Ascending aorta (tissue), 2 donors: ENCODE data around the gene ZRANB3. TPM values are rescaled to one million over a fixed set of nuclear protein-coding genes. Genes with fewer than 3 reads are reported as not detected.

Experiments used
- DNase-seq, 2 donors: peaks; one replicate each; pipeline ENCODE4 v3.0.0-alpha.2; 2019; ENCODE audit warnings: low spot score in 2 of 2
- H3K27ac ChIP-seq, 2 donors: fragments of 200-600 bp; sonication (generic); one replicate each; pipeline ENCODE4 v1.5.1; 2016 to 2017; ENCODE audit warnings: mild to moderate bottlenecking in 1 of 2
- H3K27me3 ChIP-seq: fragments of 200-600 bp; sonication (generic); one replicate; pipeline ENCODE4 v1.5.1; 2017
- H3K36me3 ChIP-seq, 2 donors: fragments of 200-600 bp; sonication (generic); one replicate each; pipeline ENCODE4 v1.5.1; 2016
- H3K4me1 ChIP-seq, 2 donors: fragments of 200-600 bp; sonication (generic); one replicate each; pipeline ENCODE4 v1.5.1; 2016 to 2017; ENCODE audit warnings: mild to moderate bottlenecking in 1 of 2
- H3K4me3 ChIP-seq, 2 donors: fragments of 200-600 bp; sonication (generic); one replicate each; pipeline ENCODE4 v1.5.1; 2016 to 2017; ENCODE audit warnings: mild to moderate bottlenecking in 1 of 2
- H3K9me3 ChIP-seq, 2 donors: fragments of 200-600 bp; sonication (generic); one replicate each; pipeline ENCODE4 v1.5.1; 2016
- CTCF ChIP-seq, 3 experiments: fragments of 200-600 bp in 2 of 3; fragments of 450-650 bp in 1 of 3; sonication (generic) in 2 of 3; IDR thresholded peaks; one replicate each; pipeline ENCODE4 v1.5.1; 2016 to 2019; ENCODE audit warnings: antibody characterized with exemption in 3 of 3, mild to moderate bottlenecking in 1 of 3, moderate library complexity in 1 of 3
- intact Hi-C: fragments of 100-400 bp; cut with DNase I; formaldehyde crosslinking; loops from one replicate; pipeline ENCODE4 v1.15.1; 2023
- total RNA-seq: library from RNA; depleted of rRNA; stranded (reverse); fragments of >200 nt; gene quantifications from one replicate; pipeline ENCODE4 v1.1.0, GENCODE V29; 2016

ZRANB3 gene
- total RNA-seq, 1 donor from 2014 or later = 2.3 TPM

- no peak for TF ChIP-seq CTCF (IDR thresholded peaks at IDR 0.05)
- no peaks in the 10 kb centered on the region for H3K4me1 ChIP-seq
- H3K27ac ChIP-seq = no peak overlapping the region
- intact Hi-C loops = no loop called here
- no peaks in the 10 kb centered on the region for H3K36me3 ChIP-seq
- H3K27me3 ChIP-seq = no peaks in the 10 kb centered on the region
- peaks cover 0 to 14% of the 10 kb centered on the region in 2 donors for H3K9me3 ChIP-seq
- no peak overlapping the region for H3K4me3 ChIP-seq
- DNase-seq = no peak
Measured at GRCh38 chr2:135320465-135321355, 210.3 kb downstream of the ZRANB3 start.

- TF ChIP-seq CTCF (IDR thresholded peaks at IDR 0.05) = no peak
- Histone ChIP-seq H3K9me3 (peaks cover 0 to 8% of the 10 kb centered on the region in 2 donors), H3K4me1 (no peaks in the 10 kb centered on the region), H3K36me3 (no peaks in the 10 kb centered on the region), H3K27me3 (no peaks in the 10 kb centered on the region), H3K27ac (no peak overlapping the region), H3K4me3 (no peak overlapping the region)
- no peak for DNase-seq
- intact Hi-C loops = no loop called here
Measured at GRCh38 chr2:135318808-135319207, 212.2 kb downstream of the ZRANB3 start.

GRCh38 chr2:135317375-135317774 is 213.6 kb downstream of the ZRANB3 start:
- H3K27ac ChIP-seq = no peak overlapping the region
- intact Hi-C loops = no loop called here
- H3K27me3 ChIP-seq = no peaks in the 10 kb centered on the region
- H3K4me1 ChIP-seq = no peaks in the 10 kb centered on the region
- DNase-seq = no peak
- TF ChIP-seq CTCF (IDR thresholded peaks at IDR 0.05) = no peak
- H3K9me3 ChIP-seq = peaks cover 0 to 2% of the 10 kb centered on the region in 2 donors
- H3K4me3 ChIP-seq = no peak overlapping the region
- peaks cover 0 to 8% of the 10 kb centered on the region in 2 donors for H3K36me3 ChIP-seq

- DNase-seq = no peak
- Histone ChIP-seq H3K27me3 (no peaks in the 10 kb centered on the region), H3K27ac (no peak overlapping the region), H3K4me1 (no peaks in the 10 kb centered on the region), H3K4me3 (no peak overlapping the region), H3K36me3 (peaks cover 0 to 8% of the 10 kb centered on the region in 2 donors), H3K9me3 (no peaks in the 10 kb centered on the region)
- TF ChIP-seq CTCF (IDR thresholded peaks at IDR 0.05) = no peak
- intact Hi-C loops = no loop called here
Measured at GRCh38 chr2:135311962-135312361, 219.1 kb downstream of the ZRANB3 start.

DNA sequence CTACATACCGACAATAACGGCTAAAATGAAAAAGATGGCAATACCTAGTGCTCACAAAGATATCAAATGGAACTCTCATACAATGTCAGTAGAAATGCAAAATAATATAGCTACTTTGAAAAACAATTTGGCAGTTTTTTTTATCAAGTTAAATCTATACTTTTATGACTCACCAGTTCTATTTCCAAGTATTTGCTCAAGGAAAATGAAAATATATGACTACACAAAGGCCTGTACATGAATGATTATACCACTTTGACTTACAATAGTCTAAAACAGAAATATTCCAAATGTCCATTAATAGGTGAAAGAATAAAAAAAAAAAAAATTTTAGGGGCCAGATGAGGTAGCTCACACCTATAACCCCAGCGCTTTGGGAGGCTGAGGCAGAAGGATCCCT is 219.8 kb downstream of the ZRANB3 start:
- intact Hi-C loops = no loop called here
- Histone ChIP-seq H3K4me1 (no peaks in the 10 kb centered on the region), H3K4me3 (no peak overlapping the region), H3K36me3 (peaks cover 0 to 8% of the 10 kb centered on the region in 2 donors), H3K27ac (no peak overlapping the region), H3K27me3 (no peaks in the 10 kb centered on the region), H3K9me3 (no peaks in the 10 kb centered on the region)
- no peak for TF ChIP-seq CTCF (IDR thresholded peaks at IDR 0.05)
- no peak for DNase-seq
